Endothelial cell of umbilical vein (primary cell): ENCODE measurements around the gene NHSL2. TPM values are rescaled to one million over a fixed set of nuclear protein-coding genes. Genes with fewer than 3 reads are reported as not detected.

Source experiments
- BruUV-seq: library from RNA; stranded (reverse); fragments of 400-500 nt; replicated peaks from 2 replicates; lab custom pipeline; 2021; lab: Mats Ljungman, UMichigan
- CTCF ChIA-PET: fragments of 300-600, 350-600 bp; sonication (Branson Sonifier 250); formaldehyde crosslinking; loops from one replicate; lab custom pipeline; 2021; ENCODE audit warnings: antibody characterized with exemption, inconsistent platforms; lab: Charles Lee
- POLR2A ChIA-PET: fragments of 300-600, 350-600 bp; sonication (Branson Sonifier 250); formaldehyde crosslinking; loops from one replicate; lab custom pipeline; 2021; ENCODE audit warnings: antibody characterized with exemption, inconsistent platforms; lab: Charles Lee
- DNase-seq: peaks from one replicate; pipeline ENCODE4 v3.0.0-alpha.2; 2011; ENCODE audit warnings: low read depth, low spot score
- FAIRE-seq: peaks from 2 replicates; lab custom pipeline; 2011; peaks lifted over from hg19 to GRCh38; lab: Jason Lieb, UNC
- H2AFZ ChIP-seq: 2 replicates; pipeline ENCODE4 v1.6.0; 2012; ENCODE audit warnings: low read depth, low read length, control low read depth, inconsistent platforms
- H3K27ac ChIP-seq: 2 replicates; pipeline ENCODE4 v1.5.1; 2011; ENCODE audit warnings: low read depth, mild to moderate bottlenecking, control low read depth, low read length, moderate library complexity; ENCODE audit not compliant: insufficient read depth
- H3K27me3 ChIP-seq, 2 experiments: 2 replicates each; pipeline versions ENCODE4 v1.6.0 to v1.6.1; 2011; ENCODE audit warnings: low read length in 2 of 2, mixed read lengths in 1 of 2; ENCODE audit not compliant: control insufficient read depth in 2 of 2, insufficient read depth in 2 of 2
- H3K36me3 ChIP-seq, 2 experiments: 2 replicates in 1 of 2; 3 replicates in 1 of 2; pipeline ENCODE4 v1.5.1; 2011; ENCODE audit warnings: low read length in 2 of 2, mild to moderate bottlenecking in 1 of 2, moderate library complexity in 1 of 2; ENCODE audit not compliant: control insufficient read depth in 2 of 2, insufficient read depth in 2 of 2; ENCODE audit errors: extremely low read depth in 1 of 2
- H3K4me1 ChIP-seq: 3 replicates; pipeline ENCODE4 v1.5.1; 2011; ENCODE audit warnings: mild to moderate bottlenecking, low read length; ENCODE audit not compliant: control insufficient read depth, insufficient read depth; ENCODE audit errors: extremely low read depth
- H3K4me2 ChIP-seq: 2 replicates; pipeline ENCODE4 v1.6.1; 2011; ENCODE audit warnings: low read length, control low read depth, mixed read lengths; ENCODE audit not compliant: insufficient read depth
- H3K4me3 ChIP-seq, 3 experiments: fragments of 200-600 bp in 1 of 3; sonication (generic), shearing (Covaris generic) in 1 of 3; replicated peaks in 1 of 3; 2 replicates each; pipeline ENCODE4 v1.5.1; 2011 to 2016; ENCODE audit warnings: control low read depth in 3 of 3, low read length in 3 of 3, mild to moderate bottlenecking in 2 of 3, inconsistent platforms in 1 of 3, low read depth in 1 of 3, moderate library complexity in 1 of 3; ENCODE audit not compliant: insufficient read depth in 1 of 3
- H3K79me2 ChIP-seq: 2 replicates; pipeline ENCODE4 v1.6.0; 2012; ENCODE audit warnings: low read length, inconsistent platforms; ENCODE audit not compliant: control insufficient read depth, insufficient read depth
- H3K9ac ChIP-seq: replicated peaks from 2 replicates; pipeline ENCODE3; 2011; ENCODE audit warnings: low read length, control low read depth; ENCODE audit not compliant: insufficient read depth; ENCODE audit errors: extremely low read depth
- H3K9me1 ChIP-seq: replicated peaks from 3 replicates; pipeline ENCODE4 v1.6.0; 2011; ENCODE audit warnings: mild to moderate bottlenecking, low read length; ENCODE audit not compliant: control insufficient read depth, insufficient read depth; ENCODE audit errors: extremely low read depth
- H3K9me3 ChIP-seq: replicated peaks from 2 replicates; pipeline ENCODE4 v1.5.1; 2012; ENCODE audit warnings: low read length, inconsistent platforms; ENCODE audit not compliant: control insufficient read depth, insufficient read depth
- H4K20me1 ChIP-seq: replicated peaks from 2 replicates; pipeline ENCODE3; 2011; ENCODE audit warnings: mild to moderate bottlenecking, low read length; ENCODE audit not compliant: control insufficient read depth, insufficient read depth; ENCODE audit errors: extremely low read depth
- EZH2 ChIP-seq: IDR thresholded peaks from 2 replicates; pipeline ENCODE4 v1.6.1; 2012; ENCODE audit warnings: borderline replicate concordance, low read depth, mild to moderate bottlenecking, moderate library complexity, low read length, inconsistent platforms; ENCODE audit not compliant: severe bottlenecking
- GATA2 ChIP-seq: IDR thresholded peaks from 2 replicates; pipeline ENCODE4 v1.7.0; 2011; ENCODE audit warnings: low read depth, mild to moderate bottlenecking, moderate library complexity, mixed read lengths, low read length; ENCODE audit not compliant: insufficient read length, insufficient read depth
- JUN ChIP-seq: IDR thresholded peaks from 2 replicates; pipeline ENCODE4 v1.6.1; 2011; ENCODE audit warnings: borderline replicate concordance, low read depth; ENCODE audit not compliant: insufficient read length, insufficient read depth
- MYC ChIP-seq: IDR thresholded peaks from one replicate; pipeline ENCODE4 v1.6.1; 2011; ENCODE audit warnings: mild to moderate bottlenecking, low read depth, low read length
- POLR2A ChIP-seq: IDR thresholded peaks from 2 replicates; pipeline ENCODE4 v1.6.1; 2012; ENCODE audit warnings: low read depth, mild to moderate bottlenecking, control low read depth, low read length
- dilution Hi-C: fragments of 300-500 bp; cut with MboI; formaldehyde crosslinking; loops from one replicate; pipeline ENCODE4 v1.15.0; 2019; ENCODE audit warnings: low sequenced_read_pairs; ENCODE audit not compliant: extremely low pct_ligation_motif_present
- intact Hi-C: fragments of 100-400 bp; cut with micrococcal nuclease; formaldehyde crosslinking; loops from one replicate; pipeline ENCODE4 v1.10.0; 2022
- polyA plus RNA-seq, 4 experiments: library from polyadenylated mRNA; depleted of rRNA in 3 of 4; stranded (reverse) in 3 of 4; unstranded in 1 of 4; fragments of >200 nt; gene quantifications; 2 replicates each; pipeline versions ENCODE4 v1.2.1 to v1.2.3, GENCODE V29; 2011 to 2012; ENCODE audit warnings: missing spikeins in 1 of 4
- total RNA-seq: library from RNA; stranded (reverse); gene quantifications from 2 replicates; pipeline ENCODE4 v1.2.3, GENCODE V29; 2021
- TF ChIP-seq, protein P1 (sequence below), 2 donors: IDR thresholded peaks; 1 replicate in 1 of 2; 2 replicates in 1 of 2; pipeline ENCODE4 v1.5.1; 2011; ENCODE audit warnings: low read length in 2 of 2, mild to moderate bottlenecking in 2 of 2, moderate library complexity in 2 of 2, control low read depth in 1 of 2, inconsistent platforms in 1 of 2, low read depth in 1 of 2; ENCODE audit not compliant: insufficient read depth in 1 of 2; ENCODE audit errors: extremely low read depth in 1 of 2
- TF ChIP-seq, protein P2 (sequence below): IDR thresholded peaks from 2 replicates; pipeline ENCODE4 v1.6.1; 2011; ENCODE audit not compliant: insufficient read depth, insufficient read length

Gene NHSL2
- total and polyA plus RNA-seq, 2 donors (not counting 3 experiments of a cell fraction or from before 2014, with no cell fraction given): 23.5 to 49.9 TPM

DNA sequence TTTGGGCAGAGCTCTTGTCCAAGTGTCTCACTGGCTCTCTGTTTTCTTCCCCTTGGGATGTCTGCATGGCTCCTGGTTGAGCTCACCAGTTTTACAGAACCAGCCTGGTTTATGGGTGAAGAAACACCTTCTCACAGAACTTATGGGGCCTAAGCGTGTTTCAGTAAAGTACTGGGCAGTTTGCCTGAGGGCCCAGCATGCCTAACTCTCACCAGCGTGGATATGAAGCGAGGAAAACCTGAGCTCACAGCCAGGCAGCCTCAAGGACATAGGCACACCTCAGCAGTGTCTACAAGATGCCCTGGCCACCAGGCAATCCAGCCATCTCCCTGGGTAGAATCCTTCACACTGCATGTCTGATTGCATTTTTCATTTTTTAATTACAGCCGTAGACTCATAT is 9.2 kb downstream of the NHSL2 start:
- peaks cover 0 to 2% of the 10 kb centered on the region in 2 experiments for H3K27me3 ChIP-seq
- BruUV-seq: no TSS peak
- no peaks in the 10 kb centered on the region for H3K4me1 ChIP-seq
- no peak overlapping the region for H3K4me3 ChIP-seq
- intact Hi-C loops: no loop called here
- ChIA-PET POLR2A (no interaction called here), CTCF (no interaction called here)
- no peaks in the 10 kb centered on the region for H3K9me3 ChIP-seq
- FAIRE-seq (no peak), DNase-seq (no peak)
- H3K4me2 ChIP-seq: no peak overlapping the region
- TF ChIP-seq MYC (no peak), POLR2A (no peak), GATA2 (no peak)
- TF ChIP-seq, protein P1, sequence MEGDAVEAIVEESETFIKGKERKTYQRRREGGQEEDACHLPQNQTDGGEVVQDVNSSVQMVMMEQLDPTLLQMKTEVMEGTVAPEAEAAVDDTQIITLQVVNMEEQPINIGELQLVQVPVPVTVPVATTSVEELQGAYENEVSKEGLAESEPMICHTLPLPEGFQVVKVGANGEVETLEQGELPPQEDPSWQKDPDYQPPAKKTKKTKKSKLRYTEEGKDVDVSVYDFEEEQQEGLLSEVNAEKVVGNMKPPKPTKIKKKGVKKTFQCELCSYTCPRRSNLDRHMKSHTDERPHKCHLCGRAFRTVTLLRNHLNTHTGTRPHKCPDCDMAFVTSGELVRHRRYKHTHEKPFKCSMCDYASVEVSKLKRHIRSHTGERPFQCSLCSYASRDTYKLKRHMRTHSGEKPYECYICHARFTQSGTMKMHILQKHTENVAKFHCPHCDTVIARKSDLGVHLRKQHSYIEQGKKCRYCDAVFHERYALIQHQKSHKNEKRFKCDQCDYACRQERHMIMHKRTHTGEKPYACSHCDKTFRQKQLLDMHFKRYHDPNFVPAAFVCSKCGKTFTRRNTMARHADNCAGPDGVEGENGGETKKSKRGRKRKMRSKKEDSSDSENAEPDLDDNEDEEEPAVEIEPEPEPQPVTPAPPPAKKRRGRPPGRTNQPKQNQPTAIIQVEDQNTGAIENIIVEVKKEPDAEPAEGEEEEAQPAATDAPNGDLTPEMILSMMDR (IDR thresholded peaks at IDR 0.05; ENCODE audit: extremely low read depth in 1 of 2, insufficient read depth in 1 of 2, low read depth in 1 of 2, low read length in 2 of 2): no peak
- H4K20me1 ChIP-seq: no peaks in the 10 kb centered on the region
- no peak overlapping the region for H3K27ac ChIP-seq
- H3K36me3 ChIP-seq: no peaks in the 10 kb centered on the region
- dilution Hi-C loops: no loop called here
- H3K79me2 ChIP-seq: no peaks in the 10 kb centered on the region
- no peaks in the 10 kb centered on the region for H3K9me1 ChIP-seq
- no peak overlapping the region for H3K9ac ChIP-seq
- no peak overlapping the region for H2AFZ ChIP-seq

- ChIA-PET POLR2A (no interaction called here), CTCF (no interaction called here)
- dilution Hi-C loops: no loop called here
Observed at GRCh38 chrX:71922686-71923085, 12.0 kb downstream of the NHSL2 start.

More at GRCh38 chrX:71922686-71923085, 12.0 kb downstream of the NHSL2 start:
- intact Hi-C loops: no loop called here
- H4K20me1 ChIP-seq: no peaks in the 10 kb centered on the region
- no peaks in the 10 kb centered on the region for H3K9me3 ChIP-seq
- H3K27me3 ChIP-seq: no peaks in the 10 kb centered on the region
- FAIRE-seq (peak; percentile 31), DNase-seq (no peak)
- H3K79me2 ChIP-seq: no peaks in the 10 kb centered on the region
- H3K9me1 ChIP-seq: no peaks in the 10 kb centered on the region
- H3K27ac ChIP-seq: no peak overlapping the region
- no peak overlapping the region for H2AFZ ChIP-seq
- H3K36me3 ChIP-seq: no peaks in the 10 kb centered on the region
- TF ChIP-seq, protein P1 (IDR thresholded peaks at IDR 0.05; ENCODE audit: extremely low read depth in 1 of 2, insufficient read depth in 1 of 2, low read depth in 1 of 2, low read length in 2 of 2): no peak
- TF ChIP-seq EZH2 (no peak), POLR2A (no peak), JUN (no peak), GATA2 (no peak), MYC (no peak)
- TF ChIP-seq, protein P2, sequence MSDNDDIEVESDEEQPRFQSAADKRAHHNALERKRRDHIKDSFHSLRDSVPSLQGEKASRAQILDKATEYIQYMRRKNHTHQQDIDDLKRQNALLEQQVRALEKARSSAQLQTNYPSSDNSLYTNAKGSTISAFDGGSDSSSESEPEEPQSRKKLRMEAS: no peak
- no peak overlapping the region for H3K4me3 ChIP-seq
- H3K4me2 ChIP-seq: no peak overlapping the region
- no TSS peak for BruUV-seq
- no peak overlapping the region for H3K9ac ChIP-seq
- H3K4me1 ChIP-seq: no peaks in the 10 kb centered on the region
